Trophoblast cell (in vitro differentiated cells and primary cell): ENCODE data around the gene HOXA2.

Experiments
- DNase-seq, 2 donors: peaks; one replicate each; pipeline ENCODE4 v3.0.0-alpha.2; 2016
- H2AFZ ChIP-seq: 2 replicates; pipeline ENCODE4 v1.6.1; 2013; ENCODE audit warnings: low read length, moderate library complexity, mild to moderate bottlenecking; ENCODE audit not compliant: insufficient read depth, poor library complexity
- H2AK5ac ChIP-seq: 2 replicates; pipeline ENCODE4 v1.6.1; 2013; ENCODE audit warnings: mild to moderate bottlenecking, low read length
- H2BK120ac ChIP-seq: 2 replicates; pipeline ENCODE4 v1.6.1; 2013; ENCODE audit warnings: low read length, mild to moderate bottlenecking, moderate library complexity; ENCODE audit not compliant: insufficient read depth, poor library complexity
- H2BK12ac ChIP-seq: 2 replicates; pipeline ENCODE4 v1.6.1; 2013; ENCODE audit warnings: mild to moderate bottlenecking, low read length, moderate library complexity
- H2BK5ac ChIP-seq: 2 replicates; pipeline ENCODE4 v1.6.1; 2013; ENCODE audit warnings: low read length, low read depth, moderate library complexity, mild to moderate bottlenecking; ENCODE audit not compliant: poor library complexity
- H3K14ac ChIP-seq: 2 replicates; pipeline ENCODE4 v1.6.1; 2013; ENCODE audit warnings: mild to moderate bottlenecking, low read length
- H3K18ac ChIP-seq: 2 replicates; pipeline ENCODE4 v1.6.1; 2013; ENCODE audit warnings: mild to moderate bottlenecking, low read length
- H3K23ac ChIP-seq: 2 replicates; pipeline ENCODE4 v1.6.1; 2013; ENCODE audit warnings: low read length
- H3K27ac ChIP-seq: 2 replicates; pipeline ENCODE4 v1.5.1; 2013; ENCODE audit warnings: low read depth, mild to moderate bottlenecking, inconsistent platforms, low read length, moderate library complexity
- H3K27me3 ChIP-seq: 2 replicates; pipeline ENCODE4 v1.6.1; 2013; ENCODE audit warnings: inconsistent platforms, mild to moderate bottlenecking, low read length, moderate library complexity; ENCODE audit not compliant: insufficient read depth
- H3K36me3 ChIP-seq, 2 experiments: 1 replicate in 1 of 2; 2 replicates in 1 of 2; pipeline ENCODE4 v1.6.1; 2013; ENCODE audit warnings: low read length in 2 of 2, mild to moderate bottlenecking in 2 of 2, moderate library complexity in 1 of 2; ENCODE audit not compliant: insufficient read depth in 2 of 2, control insufficient read depth in 1 of 2
- H3K4ac ChIP-seq: 2 replicates; pipeline ENCODE4 v1.6.1; 2013; ENCODE audit warnings: low read depth, mild to moderate bottlenecking, low read length, moderate library complexity
- H3K4me1 ChIP-seq, 2 experiments: 1 replicate in 1 of 2; 2 replicates in 1 of 2; pipeline ENCODE4 v1.6.1; 2013; ENCODE audit warnings: low read length in 2 of 2, mild to moderate bottlenecking in 2 of 2, moderate library complexity in 1 of 2; ENCODE audit not compliant: insufficient read depth in 2 of 2, control insufficient read depth in 1 of 2
- H3K4me2 ChIP-seq: 2 replicates; pipeline ENCODE4 v1.6.1; 2013; ENCODE audit warnings: inconsistent platforms, mild to moderate bottlenecking, low read length, moderate library complexity
- H3K4me3 ChIP-seq: 2 replicates; pipeline ENCODE4 v1.5.1; 2013; ENCODE audit warnings: mild to moderate bottlenecking, low read depth, low read length, inconsistent platforms
- H3K79me1 ChIP-seq: one replicate; pipeline ENCODE4 v1.6.1; 2013; ENCODE audit warnings: low read length
- H3K79me2 ChIP-seq: 2 replicates; pipeline ENCODE4 v1.6.1; 2013; ENCODE audit warnings: low read length, mild to moderate bottlenecking; ENCODE audit not compliant: control insufficient read depth, insufficient read depth, poor library complexity
- H3K9ac ChIP-seq: 2 replicates; pipeline ENCODE4 v1.6.1; 2013; ENCODE audit warnings: mild to moderate bottlenecking, low read length
- H3K9me3 ChIP-seq: 2 replicates; pipeline ENCODE4 v1.6.1; 2013; ENCODE audit warnings: low read depth, mild to moderate bottlenecking, control low read depth, inconsistent platforms, low read length; ENCODE audit not compliant: insufficient read depth
- H4K12ac ChIP-seq: 2 replicates; pipeline ENCODE4 v1.6.1; 2013; ENCODE audit warnings: low read depth, mild to moderate bottlenecking, low read length, moderate library complexity
- H4K8ac ChIP-seq: 2 replicates; pipeline ENCODE4 v1.6.1; 2013; ENCODE audit warnings: low read depth, mild to moderate bottlenecking, low read length, moderate library complexity
- H4K91ac ChIP-seq: one replicate; pipeline ENCODE4 v1.6.1; 2013; ENCODE audit warnings: low read depth, mild to moderate bottlenecking, low read length, moderate library complexity
- WGBS: extraction: QIAGEN DNeasy Blood & Tissue Kit; methylation state at CpG from one replicate; pipeline ENCODE4 v1.1.7; 2013; ENCODE audit warnings: missing lambda C conversion rate; ENCODE audit not compliant: insufficient read length, insufficient coverage; ENCODE audit errors: extremely low coverage; 5-methylcytosine and 5-hydroxymethylcytosine counted together

The HOXA2 gene

GRCh38 chr7:27097686-27098577, 4.6 kb downstream of the HOXA2 start:
- H3K23ac ChIP-seq: no peak overlapping the region
- no peaks in the 10 kb centered on the region for H3K79me2 ChIP-seq
- H3K18ac ChIP-seq: no peak overlapping the region
- H4K12ac ChIP-seq: no peak overlapping the region
- H3K79me1 ChIP-seq: no peaks in the 10 kb centered on the region
- H3K36me3 ChIP-seq: no peaks in the 10 kb centered on the region
- no peak overlapping the region for H4K91ac ChIP-seq
- no peak overlapping the region for H3K27ac ChIP-seq
- DNase-seq: no peak
- no peak overlapping the region for H3K4me2 ChIP-seq
- H3K14ac ChIP-seq: no peak overlapping the region
- WGBS: no CpG with 5 or more reads among the region's 35 CpGs
- H2AK5ac ChIP-seq: no peak overlapping the region
- no peak overlapping the region for H2BK5ac ChIP-seq
- H3K9me3 ChIP-seq: peaks cover 16% of the 10 kb centered on the region
- H2BK12ac ChIP-seq: no peak overlapping the region
- H2BK120ac ChIP-seq: no peak overlapping the region
- no peak overlapping the region for H3K9ac ChIP-seq
- H3K4ac ChIP-seq: no peak overlapping the region
- no peak overlapping the region for H3K4me3 ChIP-seq
- peaks cover 85% of the 10 kb centered on the region for H3K27me3 ChIP-seq
- no peak overlapping the region for H4K8ac ChIP-seq
- peaks cover 11 to 12% of the 10 kb centered on the region in 2 experiments for H3K4me1 ChIP-seq
- no peak overlapping the region for H2AFZ ChIP-seq

GRCh38 chr7:27096768-27097514, 5.5 kb downstream of the HOXA2 start:
- H2AK5ac ChIP-seq: no peak overlapping the region
- H3K23ac ChIP-seq: no peak overlapping the region
- no peak overlapping the region for H3K4ac ChIP-seq
- no peak overlapping the region for H3K9ac ChIP-seq
- no peak overlapping the region for H2BK12ac ChIP-seq
- H3K79me1 ChIP-seq: no peaks in the 10 kb centered on the region
- peak overlapping the region; percentile 12 for H2AFZ ChIP-seq
- no peaks in the 10 kb centered on the region for H3K79me2 ChIP-seq
- H3K4me2 ChIP-seq: peak overlapping the region; percentile 80
- H3K14ac ChIP-seq: no peak overlapping the region
- H4K91ac ChIP-seq: no peak overlapping the region
- peaks cover 14% of the 10 kb centered on the region for H3K9me3 ChIP-seq
- H3K27ac ChIP-seq: no peak overlapping the region
- H2BK120ac ChIP-seq: no peak overlapping the region
- no peak overlapping the region for H4K12ac ChIP-seq
- peaks cover 11% of the 10 kb centered on the region in 2 experiments for H3K4me1 ChIP-seq
- H2BK5ac ChIP-seq: no peak overlapping the region
- peaks cover 82% of the 10 kb centered on the region for H3K27me3 ChIP-seq
- H4K8ac ChIP-seq: no peak overlapping the region
- no peaks in the 10 kb centered on the region for H3K36me3 ChIP-seq
- H3K18ac ChIP-seq: no peak overlapping the region
- H3K4me3 ChIP-seq: peak overlapping the region; percentile 65
- no CpG with 5 or more reads among the region's 41 CpGs for WGBS
- peak in 1 of 2 donors; percentile 15 for DNase-seq

GRCh38 chr7:27095897-27096767, 6.4 kb downstream of the HOXA2 start, which contains the start of gene HOXA1:
TSS of gene HOXA1 (minus strand) at chr7:27096000. CDS start at chr7:27095912, 88 bp downstream.
- Histone ChIP-seq H2BK12ac (no peak within 1 kb of the TSS), H2AK5ac (no peak within 1 kb of the TSS), H3K9ac (peak within 1 kb of the TSS; percentile 9), H4K91ac (no peak within 1 kb of the TSS), H3K9me3 (peaks cover 13% of the 10 kb centered on the region), H3K23ac (no peak within 1 kb of the TSS), H3K18ac (no peak within 1 kb of the TSS), H2AFZ (peak within 1 kb of the TSS; percentile 12), H4K12ac (no peak within 1 kb of the TSS), H3K14ac (no peak within 1 kb of the TSS), H3K79me2 (no peaks in the 10 kb centered on the region), H3K4ac (no peak within 1 kb of the TSS), H2BK5ac (no peak within 1 kb of the TSS), H3K4me1 (peaks cover 11% of the 10 kb centered on the region in 2 experiments), H3K27ac (no peak within 1 kb of the TSS), H4K8ac (no peak within 1 kb of the TSS), H3K4me2 (peak within 1 kb of the TSS; percentile 80), H3K4me3 (peak within 1 kb of the TSS; percentile 65), H3K36me3 (no peaks in the 10 kb centered on the region), H3K79me1 (no peaks in the 10 kb centered on the region), H2BK120ac (no peak within 1 kb of the TSS), H3K27me3 (peaks cover 79% of the 10 kb centered on the region)
- peak; percentile 88 to 91 for DNase-seq
- WGBS: no CpG with 5 or more reads among the region's 68 CpGs
